ENCODE data around the gene KMT2D.

Gene KMT2D

GRCh38 chr12:49022558-49023178 lies 37.9 kb downstream of the KMT2D start:
- H3K4me3 ChIP-seq (ENCODE audit: low read depth, low read length): no peak overlapping the region

- H3K4me3 ChIP-seq (ENCODE audit: low read depth, low read length): no peak overlapping the region
Measured at GRCh38 chr12:49021292-49021915, 39.2 kb downstream of the KMT2D start.

GRCh38 chr12:49020441-49020840 lies 40.2 kb downstream of the KMT2D start:
- no peak overlapping the region for H3K4me3 ChIP-seq (ENCODE audit: low read depth, low read length)

GRCh38 chr12:49019443-49020324 lies 40.9 kb downstream of the KMT2D start:
- no peak overlapping the region for H3K4me3 ChIP-seq (ENCODE audit: low read depth, low read length)

GRCh38 chr12:49019120-49019430 lies 41.5 kb downstream of the KMT2D start:
- H3K4me3 ChIP-seq (ENCODE audit: low read depth, low read length): peak overlapping the region; percentile 93

- peak within 1 kb of the TSS; percentile 93 for H3K4me3 ChIP-seq (ENCODE audit: low read depth, low read length)
Measured at GRCh38 chr12:49018261-49019119, 42.1 kb downstream of the KMT2D start, which contains the start of gene PRKAG1. TSS of gene PRKAG1 (minus strand) at chr12:49018776. CDS start at chr12:49018740, 36 bp downstream.

GRCh38 chr12:49017891-49018260 lies 42.7 kb downstream of the KMT2D start:
- H3K4me3 ChIP-seq (ENCODE audit: low read depth, low read length): peak overlapping the region; percentile 93

- no peak overlapping the region for H3K4me3 ChIP-seq (ENCODE audit: low read depth, low read length)
Measured at GRCh38 chr12:49015196-49015595, 45.4 kb downstream of the KMT2D start.

- no peak overlapping the region for H3K4me3 ChIP-seq (ENCODE audit: low read depth, low read length)
Measured at GRCh38 chr12:49014547-49014946, 46.0 kb downstream of the KMT2D start.

GRCh38 chr12:49013428-49013827 lies 47.2 kb downstream of the KMT2D start:
- H3K4me3 ChIP-seq (ENCODE audit: low read depth, low read length): no peak overlapping the region

GRCh38 chr12:49012739-49013138 lies 47.9 kb downstream of the KMT2D start:
- H3K4me3 ChIP-seq (ENCODE audit: low read depth, low read length): no peak overlapping the region
